GM12801 (cell line): Measurements from ENCODE around the gene NHERF1.

Source experiments
- TF ChIP-seq, protein P1 (sequence below): IDR thresholded peaks from one replicate; pipeline ENCODE4 v1.5.1; 2011; ENCODE audit warnings: control low read depth; ENCODE audit not compliant: insufficient read length; ENCODE audit errors: extremely low read depth

The NHERF1 gene

DNA sequence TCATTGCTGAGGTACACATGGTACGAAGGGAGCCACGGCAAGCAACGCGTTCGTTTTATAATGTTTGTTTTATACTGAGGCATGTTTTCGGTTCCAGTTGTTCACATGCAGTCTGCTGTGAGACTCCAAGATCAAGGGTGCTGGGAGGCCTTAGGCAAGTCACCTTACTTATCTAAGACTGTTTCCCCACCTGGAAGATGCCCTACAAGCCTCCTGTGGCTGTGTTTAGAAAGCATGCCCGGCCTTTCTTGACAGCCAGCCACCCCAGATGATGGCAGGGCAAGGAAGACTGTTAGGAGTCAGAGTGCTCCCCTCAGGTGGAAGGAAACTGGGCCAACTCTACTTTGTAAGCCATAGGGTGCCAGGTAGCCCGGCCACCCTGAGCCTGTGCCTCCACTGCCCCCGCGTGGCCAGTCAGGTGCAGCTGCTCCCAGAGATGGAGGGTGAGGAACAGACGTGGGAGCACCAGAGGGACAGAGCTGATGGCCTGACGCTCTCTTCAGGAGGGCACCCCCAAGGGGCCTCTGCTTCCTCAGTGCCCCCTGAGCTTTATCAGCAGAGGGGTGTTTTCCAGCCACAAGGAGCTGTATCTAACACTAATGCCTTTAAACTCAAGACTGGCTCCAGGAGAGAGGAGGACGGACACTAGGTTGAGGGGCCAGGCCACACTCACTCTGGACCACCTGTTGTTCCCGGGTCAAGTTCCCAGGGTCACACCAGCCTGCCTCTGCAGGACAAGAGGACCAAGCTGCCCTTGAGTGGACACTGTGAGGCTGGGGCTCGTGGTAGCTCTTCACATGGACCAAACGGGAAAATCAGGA lies 22.3 kb downstream of the NHERF1 start:
- TF ChIP-seq, protein P1, sequence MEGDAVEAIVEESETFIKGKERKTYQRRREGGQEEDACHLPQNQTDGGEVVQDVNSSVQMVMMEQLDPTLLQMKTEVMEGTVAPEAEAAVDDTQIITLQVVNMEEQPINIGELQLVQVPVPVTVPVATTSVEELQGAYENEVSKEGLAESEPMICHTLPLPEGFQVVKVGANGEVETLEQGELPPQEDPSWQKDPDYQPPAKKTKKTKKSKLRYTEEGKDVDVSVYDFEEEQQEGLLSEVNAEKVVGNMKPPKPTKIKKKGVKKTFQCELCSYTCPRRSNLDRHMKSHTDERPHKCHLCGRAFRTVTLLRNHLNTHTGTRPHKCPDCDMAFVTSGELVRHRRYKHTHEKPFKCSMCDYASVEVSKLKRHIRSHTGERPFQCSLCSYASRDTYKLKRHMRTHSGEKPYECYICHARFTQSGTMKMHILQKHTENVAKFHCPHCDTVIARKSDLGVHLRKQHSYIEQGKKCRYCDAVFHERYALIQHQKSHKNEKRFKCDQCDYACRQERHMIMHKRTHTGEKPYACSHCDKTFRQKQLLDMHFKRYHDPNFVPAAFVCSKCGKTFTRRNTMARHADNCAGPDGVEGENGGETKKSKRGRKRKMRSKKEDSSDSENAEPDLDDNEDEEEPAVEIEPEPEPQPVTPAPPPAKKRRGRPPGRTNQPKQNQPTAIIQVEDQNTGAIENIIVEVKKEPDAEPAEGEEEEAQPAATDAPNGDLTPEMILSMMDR = no peak

DNA sequence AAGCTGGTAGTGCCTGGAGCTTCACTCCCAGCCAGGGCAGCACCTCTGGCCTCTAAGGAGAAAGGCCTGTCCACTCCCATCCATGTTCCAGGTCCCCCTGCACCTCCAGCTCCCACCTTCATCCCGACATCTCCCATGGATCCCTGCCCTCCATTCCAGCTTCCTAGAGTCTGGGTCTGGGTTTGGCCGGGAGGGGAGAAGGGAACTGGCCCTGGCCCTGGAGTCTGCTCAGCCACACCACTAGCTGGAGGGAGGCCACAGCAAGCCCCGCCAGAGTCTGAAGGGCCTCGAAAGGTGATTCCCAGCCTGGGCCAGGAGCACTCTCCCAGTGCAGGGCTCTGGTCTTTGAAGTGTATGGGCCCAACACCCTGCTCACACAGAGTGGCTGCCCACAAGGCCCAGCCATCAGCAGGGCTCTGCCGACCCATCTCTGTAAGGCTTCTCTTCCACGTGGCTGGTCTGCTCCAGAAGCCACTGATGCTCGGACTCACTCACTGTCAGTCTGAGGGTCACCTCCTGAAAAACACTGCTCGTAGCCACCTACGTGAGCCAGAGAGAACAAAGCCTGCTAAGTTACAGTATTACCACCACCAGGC lies 23.0 kb downstream of the NHERF1 start:
- TF ChIP-seq, protein P1 = no peak

- TF ChIP-seq, protein P1 = no peak
Observed at GRCh38 chr17:74772053-74772452, 23.6 kb downstream of the NHERF1 start.

GRCh38 chr17:74773414-74773813 lies 25.0 kb downstream of the NHERF1 start:
- TF ChIP-seq, protein P1 = no peak

- TF ChIP-seq, protein P1 = no peak
Observed at GRCh38 chr17:74773871-74774286, 25.5 kb downstream of the NHERF1 start.

GRCh38 chr17:74775409-74776043 lies 27.1 kb downstream of the NHERF1 start:
- TF ChIP-seq, protein P1 = no peak
